BLaER1 (cell line): ENCODE measurements around the gene FAM98C.
A peak's percentile ranks its signal among the peaks of the same experiment; 100 is the strongest.
"Not testable (repeated sequence)": the region's sequence is repeated elsewhere in the genome, so short reads cannot be mapped to it uniquely, and the experiment has no call there.

Experiments
- H3K27ac ChIP-seq: shearing (Covaris generic); formaldehyde crosslinking; 2 replicates; pipeline ENCODE4 v1.8.1; 2022
- H3K27me3 ChIP-seq: shearing (Covaris generic); formaldehyde crosslinking; 2 replicates; pipeline ENCODE4 v1.8.1; 2022
- H3K36me3 ChIP-seq: shearing (Covaris generic); formaldehyde crosslinking; 2 replicates; pipeline ENCODE4 v1.8.1; 2022
- H3K4me1 ChIP-seq: shearing (Covaris generic); formaldehyde crosslinking; 2 replicates; pipeline ENCODE4 v1.8.1; 2022
- H3K4me2 ChIP-seq: shearing (Covaris generic); formaldehyde crosslinking; 2 replicates; pipeline ENCODE4 v1.8.1; 2022
- H3K4me3 ChIP-seq: shearing (Covaris generic); formaldehyde crosslinking; 2 replicates; pipeline ENCODE4 v1.8.1; 2022
- H3K9ac ChIP-seq: shearing (Covaris generic); formaldehyde crosslinking; 2 replicates; pipeline ENCODE4 v1.8.1; 2022
- H3K9me3 ChIP-seq: shearing (Covaris generic); formaldehyde crosslinking; 2 replicates; pipeline ENCODE4 v1.8.1; 2022
- H4K20me1 ChIP-seq: shearing (Covaris generic); formaldehyde crosslinking; 2 replicates; pipeline ENCODE4 v1.8.1; 2022
- Cebpa-rat ChIP-seq: shearing (Covaris generic); IDR thresholded peaks from 2 replicates; pipeline ENCODE4 v1.8.1; 2022

The FAM98C gene

DNA sequence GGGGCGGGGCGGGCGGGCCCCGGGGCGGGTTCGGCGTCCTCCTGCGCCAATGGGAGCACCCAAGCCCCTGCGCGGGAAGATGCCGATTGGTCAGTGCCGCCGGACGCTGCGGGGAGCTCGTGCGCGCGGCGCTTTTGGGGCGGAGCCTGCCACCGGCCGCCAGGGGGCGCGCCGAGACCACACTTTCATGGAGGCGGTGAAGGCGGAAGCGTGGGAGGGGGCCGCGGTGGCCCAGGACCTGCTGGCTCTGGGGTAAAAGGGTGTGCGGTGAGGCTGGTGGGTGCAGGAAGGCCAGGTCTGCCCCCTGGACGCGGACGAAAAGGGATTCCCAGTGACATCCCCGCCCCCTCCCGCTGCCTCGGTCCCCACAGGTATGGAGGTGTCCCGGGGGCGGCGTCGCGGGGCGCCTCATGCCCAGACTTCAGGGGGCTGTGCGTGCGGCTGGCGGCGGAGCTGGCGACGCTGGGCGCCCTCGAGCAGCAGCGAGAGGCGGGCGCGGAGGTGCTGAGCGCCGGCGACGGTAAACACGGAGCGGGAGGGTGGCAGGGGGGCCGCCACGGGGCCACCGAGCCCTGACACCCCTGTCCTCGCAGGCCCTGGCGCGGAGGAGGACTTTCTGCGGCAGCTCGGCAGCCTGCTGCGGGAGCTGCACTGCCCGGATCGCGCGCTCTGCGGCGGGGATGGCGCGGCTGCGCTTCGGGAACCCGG, at the start of gene FAM98C:
FAM98C (plus strand) TSS at position 127 of the 708 bp plus-strand sequence; CDS start at position 188, 61 bp downstream.
- no peak for TF ChIP-seq Cebpa-rat
- peak within 1 kb of the TSS; percentile 96 for H3K4me2 ChIP-seq
- H3K27ac ChIP-seq: peak within 1 kb of the TSS; percentile 69
- peaks cover 15% of the 10 kb centered on the region for H3K4me1 ChIP-seq
- peaks cover 6% of the 10 kb centered on the region; the same call in 1 of the 2 replicates for H3K27me3 ChIP-seq
- H3K36me3 ChIP-seq: peaks cover 26% of the 10 kb centered on the region
- H4K20me1 ChIP-seq: no peaks in the 10 kb centered on the region
- H3K9ac ChIP-seq: peak within 1 kb of the TSS; percentile 76
- H3K4me3 ChIP-seq: peak within 1 kb of the TSS; percentile 83
- no peaks in the 10 kb centered on the region for H3K9me3 ChIP-seq

GRCh38 chr19:38355728-38356725, 46.9 kb upstream of the FAM98C start:
- Histone ChIP-seq H3K36me3 (no peaks in the 10 kb centered on the region), H3K27ac (no peak overlapping the region), H3K4me2 (no peak overlapping the region), H3K27me3 (peaks cover 21% of the 10 kb centered on the region), H3K4me1 (peaks cover 17% of the 10 kb centered on the region), H3K9me3 (no peaks in the 10 kb centered on the region), H3K9ac (no peak overlapping the region), H3K4me3 (no peak overlapping the region), H4K20me1 (no peaks in the 10 kb centered on the region)
- TF ChIP-seq Cebpa-rat: no peak

DNA sequence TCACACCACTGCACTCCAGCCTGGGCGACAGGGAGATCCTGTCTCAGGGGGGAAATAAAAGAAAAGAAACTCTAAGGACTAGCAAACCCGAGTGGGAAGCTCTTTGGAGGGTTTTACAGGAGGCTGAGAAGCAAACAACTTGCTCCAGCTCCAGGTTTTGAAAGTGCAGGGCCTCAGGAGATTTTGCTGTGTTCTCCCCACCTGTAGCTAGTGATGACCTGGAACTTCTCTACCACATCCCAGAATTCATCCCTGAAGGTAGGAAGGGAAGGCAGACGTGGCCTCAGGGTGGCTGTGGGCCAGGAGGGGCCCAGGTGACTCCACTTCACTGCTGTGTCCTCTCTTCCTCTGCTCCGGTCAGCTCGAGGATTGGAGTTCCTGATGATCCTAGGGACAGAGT, 44.8 kb upstream of the FAM98C start:
- Histone ChIP-seq H3K27ac (no peak overlapping the region), H3K4me2 (no peak overlapping the region), H4K20me1 (no peaks in the 10 kb centered on the region), H3K9me3 (no peaks in the 10 kb centered on the region), H3K9ac (no peak overlapping the region), H3K36me3 (no peaks in the 10 kb centered on the region), H3K27me3 (peaks cover 27% of the 10 kb centered on the region), H3K4me3 (no peak overlapping the region), H3K4me1 (peaks cover 14% of the 10 kb centered on the region)
- TF ChIP-seq Cebpa-rat: no peak

DNA sequence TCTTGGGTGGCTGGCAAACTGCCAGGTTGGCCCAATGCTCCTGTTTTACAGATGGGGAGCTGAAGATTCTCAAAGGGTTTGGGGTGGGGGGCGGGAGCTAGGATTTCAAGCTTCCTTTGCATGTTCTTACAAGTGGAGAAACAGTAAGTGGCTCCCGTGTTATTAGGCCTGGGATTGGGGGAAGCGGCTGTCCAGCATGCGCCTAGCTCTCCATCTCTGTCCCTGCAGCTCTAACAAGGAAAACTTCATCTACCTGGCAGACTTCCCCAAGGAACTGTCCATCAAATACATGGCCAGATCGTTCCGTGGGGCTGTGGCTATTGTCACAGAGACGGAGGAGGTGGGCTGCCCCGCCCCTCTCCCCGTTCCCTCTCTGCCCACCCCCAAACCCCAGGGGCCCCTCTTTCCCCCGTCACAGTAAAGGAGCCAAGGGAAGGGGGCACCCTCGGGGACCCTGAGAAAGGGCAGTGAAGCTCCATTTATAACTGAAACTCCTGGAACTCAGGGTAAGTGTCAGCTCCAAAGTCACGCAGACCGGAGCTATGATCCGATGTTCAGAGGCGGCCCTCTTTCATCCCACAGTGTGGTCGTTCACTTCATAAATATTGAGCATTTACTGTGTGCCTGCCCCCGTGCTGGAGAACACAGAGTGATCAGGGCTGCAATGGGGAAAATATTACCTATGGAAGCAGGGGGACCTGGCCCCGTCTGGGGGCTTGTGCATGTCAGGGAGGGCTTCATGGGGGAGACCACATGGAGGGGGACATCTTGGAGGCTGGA, 43.5 kb upstream of the FAM98C start:
- no peak overlapping the region for H3K4me2 ChIP-seq
- no peak for TF ChIP-seq Cebpa-rat
- no peak overlapping the region for H3K27ac ChIP-seq
- H3K9ac ChIP-seq: no peak overlapping the region
- H3K9me3 ChIP-seq: peaks cover 4% of the 10 kb centered on the region; the same call in 1 of the 2 replicates
- H3K4me1 ChIP-seq: peaks cover 14% of the 10 kb centered on the region
- H3K4me3 ChIP-seq: no peak overlapping the region
- H4K20me1 ChIP-seq: no peaks in the 10 kb centered on the region
- H3K36me3 ChIP-seq: no peaks in the 10 kb centered on the region
- peaks cover 27% of the 10 kb centered on the region for H3K27me3 ChIP-seq

DNA sequence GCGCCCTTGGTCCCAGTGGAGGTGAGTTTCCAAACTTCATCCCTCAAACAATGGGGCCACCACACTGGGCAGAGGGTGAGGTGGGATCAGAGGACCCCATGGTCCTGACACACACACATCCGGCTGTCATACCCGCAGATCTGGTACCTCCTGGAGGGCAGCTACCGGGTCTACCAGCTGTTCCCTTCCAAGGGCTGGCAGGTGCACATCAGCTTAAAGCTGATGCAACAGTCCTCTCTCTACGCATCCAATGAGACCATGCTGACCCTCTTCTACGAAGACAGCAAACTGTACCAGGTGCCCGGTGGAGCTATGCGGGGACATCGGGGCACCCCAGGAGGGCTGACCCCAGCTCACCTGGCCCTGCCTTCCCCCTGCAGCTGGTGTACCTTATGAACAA, 42.5 kb upstream of the FAM98C start:
- Histone ChIP-seq H3K27me3 (peaks cover 27% of the 10 kb centered on the region), H3K36me3 (no peaks in the 10 kb centered on the region), H3K27ac (no peak overlapping the region), H3K4me2 (no peak overlapping the region), H3K9ac (no peak overlapping the region), H4K20me1 (no peaks in the 10 kb centered on the region), H3K4me3 (no peak overlapping the region), H3K4me1 (peaks cover 14% of the 10 kb centered on the region), H3K9me3 (peaks cover 13% of the 10 kb centered on the region)
- TF ChIP-seq Cebpa-rat: no peak

DNA sequence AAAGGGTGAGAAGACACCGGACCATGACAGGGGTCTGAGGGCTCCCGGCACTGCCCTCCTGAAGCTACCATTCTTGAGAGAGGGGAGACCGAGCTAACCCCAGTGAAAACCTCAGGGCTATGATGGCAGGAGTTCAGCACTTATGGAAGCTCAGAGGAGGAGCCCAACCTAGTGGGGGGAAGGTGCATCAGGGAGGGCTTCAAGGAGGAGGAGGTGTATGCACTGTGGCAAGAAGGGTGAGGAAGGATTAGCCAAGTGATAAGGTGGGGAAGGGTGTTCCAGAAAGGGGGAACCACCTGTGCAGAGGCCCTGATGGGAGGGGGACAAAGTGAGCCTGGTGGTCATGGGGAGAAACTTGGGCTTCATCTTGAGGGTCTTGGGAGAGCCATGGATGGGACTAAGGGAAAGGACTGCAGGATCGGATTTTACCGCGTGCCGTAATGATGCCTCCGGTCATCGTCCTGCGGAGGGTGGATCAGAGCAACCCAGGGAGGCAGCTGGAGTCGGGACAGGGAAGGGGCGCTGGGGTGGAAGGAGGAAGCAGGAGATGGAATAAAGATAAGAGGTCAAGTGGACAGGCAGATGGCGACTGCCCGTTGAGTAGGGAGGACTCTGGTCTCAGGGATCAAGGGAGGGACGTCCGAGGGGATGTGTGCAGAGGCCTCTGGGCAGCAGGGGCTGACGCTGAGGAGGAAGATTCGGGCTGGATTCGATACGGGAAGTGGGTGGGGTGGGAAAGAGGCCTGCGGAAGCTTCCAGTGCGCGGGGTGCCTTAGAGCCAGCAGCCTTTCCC, 41.9 kb upstream of the FAM98C start:
- no peak overlapping the region for H3K27ac ChIP-seq
- TF ChIP-seq Cebpa-rat: no peak
- peak overlapping the region; percentile 96 for H3K4me2 ChIP-seq
- H4K20me1 ChIP-seq: no peaks in the 10 kb centered on the region
- H3K36me3 ChIP-seq: no peaks in the 10 kb centered on the region
- H3K4me1 ChIP-seq: peaks cover 14% of the 10 kb centered on the region
- H3K9me3 ChIP-seq: peaks cover 17% of the 10 kb centered on the region
- peaks cover 27% of the 10 kb centered on the region for H3K27me3 ChIP-seq
- H3K9ac ChIP-seq: peak overlapping the region; percentile 49; the same call in 1 of the 2 replicates
- H3K4me3 ChIP-seq: peak overlapping the region; percentile 80

DNA sequence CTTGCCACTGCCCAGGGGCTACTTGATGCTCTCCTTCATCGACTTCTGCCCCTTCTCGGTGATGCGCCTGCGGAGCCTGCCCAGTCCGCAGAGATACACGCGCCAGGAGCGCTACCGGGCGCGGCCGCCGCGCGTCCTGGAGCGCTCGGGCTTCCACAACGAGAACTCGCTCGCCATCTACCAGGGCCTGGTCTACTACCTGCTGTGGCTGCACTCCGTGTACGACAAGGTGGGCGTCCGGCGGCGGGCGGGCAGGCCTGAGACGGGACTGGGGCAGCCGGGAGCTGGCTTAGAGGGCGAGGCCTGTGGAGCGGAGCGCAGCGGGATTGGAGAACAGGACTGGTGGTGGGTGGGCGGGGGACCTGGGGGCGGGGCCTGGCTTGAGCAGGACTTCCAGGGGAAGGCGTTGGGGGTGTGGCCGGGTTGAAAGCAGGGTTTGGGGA, 41.2 kb upstream of the FAM98C start:
- peak overlapping the region; percentile 96 for H3K4me2 ChIP-seq
- peak overlapping the region; percentile 49; the same call in 1 of the 2 replicates for H3K9ac ChIP-seq
- no peaks in the 10 kb centered on the region for H4K20me1 ChIP-seq
- H3K4me3 ChIP-seq: peak overlapping the region; percentile 80
- no peak overlapping the region for H3K27ac ChIP-seq
- H3K4me1 ChIP-seq: peaks cover 14% of the 10 kb centered on the region
- no peaks in the 10 kb centered on the region for H3K36me3 ChIP-seq
- peaks cover 17% of the 10 kb centered on the region for H3K9me3 ChIP-seq
- no peak for TF ChIP-seq Cebpa-rat
- H3K27me3 ChIP-seq: peaks cover 27% of the 10 kb centered on the region

- TF ChIP-seq Cebpa-rat: no peak
- peak overlapping the region; percentile 96 for H3K4me2 ChIP-seq
- H3K9ac ChIP-seq: peak overlapping the region; percentile 55; the same call in 1 of the 2 replicates
- peak overlapping the region; percentile 80 for H3K4me3 ChIP-seq
- H3K4me1 ChIP-seq: peaks cover 14% of the 10 kb centered on the region
- peaks cover 17% of the 10 kb centered on the region for H3K9me3 ChIP-seq
- no peak overlapping the region for H3K27ac ChIP-seq
- no peaks in the 10 kb centered on the region for H4K20me1 ChIP-seq
- no peaks in the 10 kb centered on the region for H3K36me3 ChIP-seq
- H3K27me3 ChIP-seq: peaks cover 27% of the 10 kb centered on the region
Observed at GRCh38 chr19:38362076-38362945, 40.6 kb upstream of the FAM98C start.

DNA sequence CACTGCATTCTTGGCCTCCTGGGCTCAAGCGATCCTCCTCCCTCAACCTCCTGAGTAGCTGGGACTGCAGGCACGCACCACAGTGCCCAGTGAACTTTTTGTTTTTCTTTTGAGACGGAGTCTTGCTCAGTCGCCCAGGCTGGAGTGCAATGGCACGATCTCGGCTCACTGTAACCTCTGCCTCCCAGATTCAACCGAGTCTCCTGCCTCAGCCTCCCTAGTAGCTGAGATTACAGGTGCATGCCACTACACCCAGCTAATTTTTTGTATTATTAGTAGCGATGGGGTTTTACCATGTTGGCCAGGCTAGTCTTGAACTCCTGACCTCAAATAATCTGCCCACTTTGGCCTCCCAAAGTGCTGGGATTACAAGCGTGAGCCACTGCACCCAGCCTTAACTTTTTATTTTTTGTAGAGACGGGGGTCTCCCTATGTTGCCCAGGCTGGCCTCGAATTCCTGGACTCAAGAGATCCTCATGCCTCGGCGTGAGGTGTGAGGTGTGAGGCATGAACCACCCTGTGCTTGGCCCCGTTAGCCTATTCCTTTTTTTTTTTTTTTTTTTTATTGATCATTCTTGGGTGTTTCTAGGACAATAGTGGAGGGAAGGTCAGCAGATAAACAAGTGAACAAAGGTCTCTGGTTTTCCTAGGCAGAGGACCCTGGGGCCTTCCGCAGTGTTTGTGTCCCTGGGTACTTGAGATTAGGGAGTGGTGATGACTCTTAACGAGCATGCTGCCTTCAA, 39.8 kb upstream of the FAM98C start:
- Histone ChIP-seq H3K27me3 (peaks cover 27% of the 10 kb centered on the region), H3K4me1 (peaks cover 14% of the 10 kb centered on the region), H3K9me3 (peaks cover 17% of the 10 kb centered on the region), H3K4me2 (peak overlapping the region; percentile 96), H3K4me3 (peak overlapping the region; percentile 80)
- H4K20me1 ChIP-seq, H3K36me3 ChIP-seq, H3K9ac ChIP-seq, H3K27ac ChIP-seq: not testable (repeated sequence)
